ENCODE data around the gene L1TD1.

- TF ChIP-seq, protein P1, sequence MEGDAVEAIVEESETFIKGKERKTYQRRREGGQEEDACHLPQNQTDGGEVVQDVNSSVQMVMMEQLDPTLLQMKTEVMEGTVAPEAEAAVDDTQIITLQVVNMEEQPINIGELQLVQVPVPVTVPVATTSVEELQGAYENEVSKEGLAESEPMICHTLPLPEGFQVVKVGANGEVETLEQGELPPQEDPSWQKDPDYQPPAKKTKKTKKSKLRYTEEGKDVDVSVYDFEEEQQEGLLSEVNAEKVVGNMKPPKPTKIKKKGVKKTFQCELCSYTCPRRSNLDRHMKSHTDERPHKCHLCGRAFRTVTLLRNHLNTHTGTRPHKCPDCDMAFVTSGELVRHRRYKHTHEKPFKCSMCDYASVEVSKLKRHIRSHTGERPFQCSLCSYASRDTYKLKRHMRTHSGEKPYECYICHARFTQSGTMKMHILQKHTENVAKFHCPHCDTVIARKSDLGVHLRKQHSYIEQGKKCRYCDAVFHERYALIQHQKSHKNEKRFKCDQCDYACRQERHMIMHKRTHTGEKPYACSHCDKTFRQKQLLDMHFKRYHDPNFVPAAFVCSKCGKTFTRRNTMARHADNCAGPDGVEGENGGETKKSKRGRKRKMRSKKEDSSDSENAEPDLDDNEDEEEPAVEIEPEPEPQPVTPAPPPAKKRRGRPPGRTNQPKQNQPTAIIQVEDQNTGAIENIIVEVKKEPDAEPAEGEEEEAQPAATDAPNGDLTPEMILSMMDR (IDR thresholded peaks at IDR 0.05; ENCODE audit: poor library complexity, severe bottlenecking): no peak
- TF ChIP-seq POLR2AphosphoS5 (IDR thresholded peaks at IDR 0.05): no peak
- no peak for TF ChIP-seq TAF1 (IDR thresholded peaks at IDR 0.05; ENCODE audit: low read depth)
These were observed 6.5 kb upstream of the L1TD1 start for GRCh38 chr1:62188111-62188510.

Data from neural cell (in vitro differentiated cells).